BE2C (cell line): ENCODE results near the gene CYB5R4.

Experiments
- DNase-seq: peaks from one replicate; pipeline ENCODE4 v3.0.0-alpha.2; 2020
- H3K27me3 ChIP-seq: fragments of 250-450 bp; sonication (Bioruptor Pico); 2 replicates; pipeline ENCODE4 v1.5.1; 2020; ENCODE audit warnings: mild to moderate bottlenecking
- H3K36me3 ChIP-seq: fragments of 250-450 bp; sonication (Bioruptor Pico); 2 replicates; pipeline ENCODE4 v1.5.1; 2020; ENCODE audit warnings: mild to moderate bottlenecking
- H3K4me1 ChIP-seq: fragments of 250-450 bp; sonication (Bioruptor Pico); 2 replicates; pipeline ENCODE4 v1.5.1; 2020
- H3K4me3 ChIP-seq: 2 replicates; pipeline ENCODE4 v1.5.1; 2011; ENCODE audit warnings: low read depth, low read length
- H3K9me3 ChIP-seq: fragments of 250-450 bp; sonication (Bioruptor Pico); 2 replicates; pipeline ENCODE4 v1.5.1; 2020
- CTCF ChIP-seq: IDR thresholded peaks from 2 replicates; pipeline ENCODE4 v1.5.1; 2012; ENCODE audit warnings: mild to moderate bottlenecking, low read depth, low read length

CYB5R4 gene

DNA sequence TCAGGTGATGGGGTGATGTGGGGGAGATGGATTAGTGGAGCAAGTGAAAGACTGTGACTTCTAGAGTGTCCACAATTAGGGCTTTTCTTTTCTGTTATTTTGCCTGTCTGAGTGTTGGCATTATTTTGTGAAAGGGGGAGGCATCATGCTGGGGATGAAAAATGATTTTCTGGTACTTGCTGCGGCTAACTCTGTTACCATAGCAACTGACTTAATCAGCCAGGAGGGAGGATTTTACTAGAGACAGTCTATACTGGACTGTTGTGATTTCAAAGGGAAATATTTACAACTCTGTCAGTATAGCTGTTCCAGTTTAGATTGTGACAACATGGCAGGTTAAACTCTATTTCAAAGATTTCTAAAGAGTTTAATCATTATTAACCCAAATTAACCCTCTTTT, 143.6 kb downstream of the CYB5R4 start:
- Histone ChIP-seq H3K36me3 (no peaks in the 10 kb centered on the region), H3K9me3 (no peaks in the 10 kb centered on the region), H3K4me1 (peaks cover 5% of the 10 kb centered on the region), H3K27me3 (no peaks in the 10 kb centered on the region), H3K4me3 (no peak overlapping the region)
- no peak for DNase-seq
- no peak for TF ChIP-seq CTCF

DNA sequence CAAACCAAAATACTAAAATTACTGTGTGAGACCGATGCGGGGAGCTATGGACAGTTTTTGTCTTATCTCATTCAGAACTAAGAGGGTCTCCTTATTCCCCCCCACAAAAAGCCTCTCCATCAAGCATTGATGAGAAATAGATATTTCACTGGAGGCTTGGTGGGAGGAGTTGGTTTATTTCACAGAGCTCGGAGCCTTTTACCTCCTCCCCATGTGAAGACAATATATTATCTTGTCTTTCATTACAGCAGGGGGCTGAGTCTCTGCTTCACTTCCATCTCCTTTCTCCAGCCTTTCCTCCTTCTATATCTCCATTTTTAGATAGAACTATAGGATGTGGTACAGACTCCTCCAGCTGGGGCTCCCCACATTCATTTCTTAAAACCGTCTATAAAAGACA, 144.2 kb downstream of the CYB5R4 start:
- DNase-seq, result no peak
- Histone ChIP-seq H3K9me3 (no peaks in the 10 kb centered on the region), H3K27me3 (no peaks in the 10 kb centered on the region), H3K36me3 (no peaks in the 10 kb centered on the region), H3K4me3 (no peak overlapping the region), H3K4me1 (peaks cover 5% of the 10 kb centered on the region)
- TF ChIP-seq CTCF, result no peak

DNA sequence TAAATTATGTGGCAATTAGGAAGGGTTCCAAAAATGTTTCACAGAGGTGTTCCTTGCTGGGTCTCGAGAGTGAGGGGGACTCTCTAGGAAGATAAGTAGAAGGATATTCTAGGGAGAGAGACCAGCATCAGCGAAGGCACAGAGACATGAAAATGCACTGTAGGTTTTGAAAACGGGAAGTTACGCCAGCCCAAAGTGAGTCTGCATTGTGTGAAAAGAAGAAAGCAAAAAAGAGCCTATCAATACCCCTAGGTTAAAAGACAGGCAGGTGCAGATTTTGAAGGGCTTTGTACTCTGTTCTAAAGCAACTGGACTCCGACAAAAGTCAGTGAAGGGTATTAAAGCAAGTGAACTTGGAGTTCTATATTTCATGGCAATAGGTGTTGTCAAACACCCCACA, 148.4 kb downstream of the CYB5R4 start:
- H3K36me3 ChIP-seq, result no peaks in the 10 kb centered on the region
- no peak for TF ChIP-seq CTCF
- no peaks in the 10 kb centered on the region for H3K27me3 ChIP-seq
- H3K4me1 ChIP-seq, result no peaks in the 10 kb centered on the region
- no peak for DNase-seq
- H3K9me3 ChIP-seq, result no peaks in the 10 kb centered on the region
- no peak overlapping the region for H3K4me3 ChIP-seq

- Histone ChIP-seq H3K4me3 (no peak overlapping the region), H3K27me3 (no peaks in the 10 kb centered on the region), H3K36me3 (no peaks in the 10 kb centered on the region), H3K4me1 (peaks cover 31% of the 10 kb centered on the region), H3K9me3 (no peaks in the 10 kb centered on the region)
- TF ChIP-seq CTCF, result no peak
- no peak for DNase-seq
Observed at GRCh38 chr6:84013354-84013753, 153.9 kb downstream of the CYB5R4 start.

GRCh38 chr6:84013931-84014330, 154.4 kb downstream of the CYB5R4 start:
- DNase-seq, result no peak
- H3K36me3 ChIP-seq, result no peaks in the 10 kb centered on the region

DNA sequence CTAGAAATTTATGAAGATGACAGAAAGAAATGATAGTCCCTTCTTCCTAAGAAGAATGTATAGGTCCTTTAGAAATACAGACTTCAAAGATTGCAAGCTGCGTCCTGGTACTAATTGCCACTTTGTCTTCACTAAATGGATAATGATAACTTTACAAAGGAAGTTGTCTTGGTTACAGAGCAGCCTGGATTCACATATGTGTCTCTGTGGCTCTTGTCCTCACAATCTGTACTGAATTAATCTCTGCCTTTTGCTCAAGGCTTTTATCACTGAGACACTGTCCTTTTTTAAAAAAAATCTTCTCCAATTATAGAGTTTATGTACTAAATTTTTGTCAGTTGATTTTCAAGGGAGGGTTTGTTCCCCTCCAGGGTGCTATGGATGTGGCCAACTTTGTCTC, 156.5 kb downstream of the CYB5R4 start:
- no peaks in the 10 kb centered on the region for H3K9me3 ChIP-seq
- H3K4me3 ChIP-seq, result no peak overlapping the region
- peaks cover 31% of the 10 kb centered on the region for H3K4me1 ChIP-seq
- H3K36me3 ChIP-seq, result no peaks in the 10 kb centered on the region
- no peaks in the 10 kb centered on the region for H3K27me3 ChIP-seq
- no peak for DNase-seq
- TF ChIP-seq CTCF, result no peak

More at GRCh38 chr6:84013931-84014330, 154.4 kb downstream of the CYB5R4 start:
- Histone ChIP-seq H3K27me3 (no peaks in the 10 kb centered on the region), H3K9me3 (no peaks in the 10 kb centered on the region), H3K4me3 (no peak overlapping the region), H3K4me1 (peaks cover 31% of the 10 kb centered on the region)
- no peak for TF ChIP-seq CTCF
